DMS 273 (cell line): Measurements from ENCODE around the gene GSE1.

Source experiments
- DNase-seq: peaks from one replicate; lab custom pipeline; 2025; ENCODE audit not compliant: unreplicated experiment; lab: John Stamatoyannopoulos, UW

The GSE1 gene

DNA sequence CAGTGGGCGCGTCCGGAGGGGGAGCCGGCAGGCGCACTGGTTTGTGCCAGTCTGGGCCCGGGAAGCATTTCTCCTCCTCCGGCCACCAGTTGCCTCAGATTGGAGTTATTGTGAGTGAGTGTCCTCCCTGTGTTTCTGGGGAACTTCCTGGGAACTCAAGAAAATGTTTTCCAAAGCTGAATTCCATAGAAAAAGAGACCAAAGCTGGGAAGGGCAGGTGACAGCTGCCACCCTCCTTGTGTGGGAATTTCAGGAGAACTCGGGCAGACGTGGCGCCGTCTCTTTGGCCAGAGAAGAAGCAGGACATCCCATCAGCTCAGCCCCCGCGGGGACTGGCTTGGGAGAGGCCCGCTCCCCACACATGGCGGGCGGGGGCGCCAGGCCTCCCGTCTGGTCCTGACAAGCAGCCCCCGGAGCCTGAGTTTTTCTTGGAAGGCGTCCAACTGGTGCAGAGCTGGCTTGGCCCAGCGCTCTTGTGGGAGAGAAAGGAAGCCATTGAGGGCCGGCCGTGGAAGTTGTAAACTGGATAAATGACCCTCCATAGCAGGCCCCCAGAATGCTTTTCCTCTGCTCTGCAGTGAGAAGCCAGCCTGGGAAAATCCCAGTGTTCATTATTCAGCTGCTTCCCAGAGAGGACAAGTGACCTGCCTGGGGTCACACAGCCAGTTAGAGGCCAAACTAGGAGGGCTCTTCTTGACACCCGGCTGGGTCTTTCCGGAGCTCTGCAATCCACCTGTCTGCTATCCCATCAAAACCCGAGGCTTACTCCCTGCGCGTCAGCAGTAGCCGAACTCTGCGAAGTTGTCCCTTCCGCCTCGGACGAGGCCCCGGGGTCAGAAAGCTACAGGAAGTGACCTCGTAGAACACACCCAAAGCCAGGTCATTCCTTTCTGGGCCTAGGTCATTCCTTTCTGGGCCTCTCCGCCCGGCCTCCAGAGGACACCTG lies 39.2 kb upstream of the GSE1 start:
- DNase-seq, result peak; percentile 90

DNA sequence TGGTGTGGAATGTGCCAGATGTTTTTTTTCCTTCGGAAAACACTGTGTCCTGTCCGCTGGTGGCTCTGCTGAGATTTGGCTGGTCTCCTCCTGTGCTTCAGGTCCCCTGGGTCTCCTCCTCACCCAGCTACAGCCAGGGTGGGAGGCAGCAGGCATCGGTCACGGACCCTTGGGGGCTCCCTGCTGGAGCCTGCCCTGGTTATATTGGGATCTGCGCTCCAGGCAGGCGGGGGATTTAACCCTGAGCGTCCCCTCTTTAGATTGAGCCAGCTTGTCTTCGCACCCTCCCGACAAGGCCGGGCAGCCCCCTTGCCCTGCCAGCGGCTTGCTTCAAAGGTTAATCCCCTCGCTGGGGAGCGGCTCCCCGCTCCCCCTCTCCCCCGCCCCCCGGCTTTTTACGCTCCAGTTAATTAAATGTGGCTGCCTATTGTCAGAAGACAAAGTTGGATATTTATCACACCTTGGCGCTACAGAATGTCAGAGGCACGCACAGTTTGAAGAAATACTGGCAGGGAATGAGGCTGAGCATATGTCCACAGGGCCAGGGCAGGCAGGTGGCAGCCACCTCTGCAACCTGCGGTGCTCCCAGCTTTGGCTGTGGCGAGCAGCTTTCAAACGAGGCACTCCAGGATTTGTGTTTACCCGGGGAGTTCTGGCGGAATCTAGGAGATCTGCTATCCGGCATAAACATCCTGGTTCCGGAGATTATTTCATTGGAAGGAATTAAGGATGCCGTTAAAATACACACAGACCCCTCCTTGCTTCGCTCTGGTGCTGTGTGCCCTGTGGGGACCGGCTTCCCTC lies 38.2 kb upstream of the GSE1 start:
- DNase-seq, result peak; percentile 77

DNA sequence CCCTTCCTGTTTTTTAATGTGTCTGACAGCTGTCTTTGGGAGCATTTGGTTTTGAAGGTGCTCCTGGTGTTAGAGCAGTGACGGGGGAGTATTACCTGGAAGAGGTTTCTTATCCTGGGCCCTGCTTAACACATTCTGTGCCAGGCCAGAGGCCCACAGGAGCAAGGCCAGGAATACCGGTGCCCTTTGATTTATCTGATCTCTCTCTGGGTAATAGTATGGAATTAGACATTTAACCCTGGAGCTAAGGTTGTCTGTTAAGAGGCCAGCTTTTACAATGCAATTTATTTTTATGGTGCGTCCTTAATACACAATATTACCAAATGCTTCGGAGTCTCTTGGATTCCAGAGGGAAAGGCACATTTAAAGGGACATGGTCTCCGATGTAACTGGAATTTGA lies 37.2 kb upstream of the GSE1 start:
- DNase-seq, result no peak

DNA sequence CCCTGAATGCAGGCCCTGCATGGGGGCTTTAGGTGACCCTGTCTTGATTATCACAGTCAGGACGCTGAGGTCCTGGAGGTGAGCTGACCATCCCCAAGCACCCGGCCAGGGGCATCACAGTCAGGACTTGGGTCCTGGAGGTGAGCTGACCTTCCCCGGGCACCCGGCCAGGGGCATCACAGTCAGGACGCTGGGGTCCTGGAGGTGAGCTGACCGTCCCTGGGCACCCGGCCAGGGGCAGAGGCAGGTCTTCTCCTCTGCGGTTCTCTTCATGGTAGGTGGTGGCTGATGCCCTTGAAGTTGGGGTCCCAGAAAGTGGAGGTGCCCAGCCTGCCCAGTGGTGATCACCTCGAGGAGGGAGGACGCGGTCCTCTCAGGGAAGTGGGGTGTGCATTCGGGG lies 36.2 kb upstream of the GSE1 start:
- DNase-seq, result no peak

DNA sequence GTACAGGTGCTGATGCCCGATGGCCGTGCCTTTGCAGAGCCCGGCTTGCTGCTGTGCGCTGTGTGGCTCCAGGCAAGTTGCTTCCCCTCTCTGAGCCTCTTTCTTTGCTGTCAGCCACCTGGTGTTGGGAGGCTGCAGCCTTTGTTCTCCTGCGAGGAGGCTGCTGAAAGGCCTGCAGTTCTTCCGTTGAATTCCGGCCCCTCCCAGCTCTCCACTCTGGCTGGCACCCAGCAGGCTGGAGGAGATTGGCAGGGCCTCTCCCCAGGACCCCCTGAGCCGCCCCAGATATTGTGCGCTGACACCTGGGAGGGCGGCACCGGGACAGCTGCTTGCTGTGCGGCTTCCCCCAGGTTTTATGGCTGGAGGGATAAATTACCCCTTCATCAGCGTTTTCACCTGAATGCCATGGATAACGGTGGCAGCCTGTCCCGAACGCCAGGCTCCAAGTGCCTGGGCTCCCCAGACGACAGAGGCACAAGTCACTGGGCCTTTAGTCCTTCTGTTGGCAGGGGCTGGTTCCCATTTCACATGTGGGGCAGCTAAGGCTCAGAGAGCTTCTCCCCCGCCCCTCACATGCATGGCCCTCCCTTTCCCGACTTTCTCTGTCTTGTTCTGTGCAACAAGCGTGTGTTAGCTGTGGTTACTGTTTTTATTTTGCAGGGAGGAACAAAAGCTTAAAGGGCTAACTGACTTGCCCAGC lies 35.1 kb upstream of the GSE1 start:
- no peak for DNase-seq

DNA sequence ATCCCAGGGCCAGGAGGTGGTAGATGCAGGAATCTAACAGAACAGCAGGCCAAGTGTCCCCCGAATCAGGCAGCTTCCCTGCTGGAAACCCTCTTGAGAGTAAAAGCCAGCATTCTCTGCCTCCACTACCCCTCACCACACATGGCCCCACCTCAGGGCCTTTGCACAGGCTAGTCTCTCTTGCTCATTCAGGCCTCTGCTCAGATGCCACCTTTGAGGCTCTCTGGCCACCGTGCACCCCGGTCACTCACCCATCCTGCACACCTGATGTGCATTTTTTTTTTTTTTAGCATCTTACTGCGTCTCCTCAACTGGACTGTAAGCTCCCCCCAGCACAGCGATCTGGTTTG lies 34.5 kb upstream of the GSE1 start:
- DNase-seq, result no peak

DNA sequence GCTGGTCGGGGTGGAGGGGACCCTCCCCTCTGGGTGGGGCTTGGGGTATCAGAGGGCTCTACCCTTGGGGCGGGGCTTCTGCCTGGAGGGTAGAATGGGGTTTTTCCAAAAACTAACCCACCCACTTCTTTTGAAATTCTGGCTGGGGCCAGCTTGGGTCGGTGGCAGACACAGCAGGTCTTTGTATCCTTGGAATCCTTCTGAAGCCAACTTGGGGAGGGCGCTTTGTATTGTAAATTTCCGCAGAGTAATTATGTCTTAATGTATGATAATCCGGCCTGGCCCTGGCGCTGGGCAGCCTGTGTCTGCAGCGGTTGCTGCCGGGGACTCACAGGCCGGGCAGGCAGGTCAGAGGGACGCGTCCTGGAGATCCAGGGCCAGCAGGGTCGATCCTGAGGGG lies 33.9 kb upstream of the GSE1 start:
- no peak for DNase-seq

DNA sequence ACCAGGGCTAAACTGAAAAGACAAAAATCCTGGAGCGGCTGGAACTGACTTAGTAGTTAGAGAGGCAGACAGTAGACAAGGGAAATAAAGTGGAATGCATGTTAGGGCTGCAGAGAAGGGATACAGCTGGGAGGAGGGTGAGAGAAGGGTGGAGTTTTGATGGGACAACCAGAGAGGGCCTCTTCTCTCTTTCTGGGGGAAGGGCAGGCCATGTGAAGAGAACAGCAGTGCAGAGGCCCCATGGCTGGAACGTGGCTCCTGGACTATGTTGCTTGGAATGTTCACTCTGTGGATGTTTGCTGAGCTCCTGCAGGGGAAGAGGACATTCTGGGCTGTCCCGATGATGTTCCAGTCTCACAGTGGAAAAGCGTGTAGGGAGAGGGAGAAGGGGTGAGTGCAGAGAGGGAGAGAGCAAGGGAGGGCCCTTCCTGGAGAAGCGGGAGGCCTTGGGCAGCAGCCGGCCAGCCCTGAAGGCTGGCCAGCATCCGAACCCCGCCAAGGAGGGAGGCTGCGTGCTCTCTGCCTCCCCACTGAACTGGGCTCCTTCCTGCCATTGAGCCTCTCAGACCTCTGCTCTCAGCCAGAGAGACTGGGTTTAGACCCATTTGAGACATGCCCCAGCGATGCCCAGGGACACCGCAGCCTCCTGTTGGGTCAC lies 33.1 kb upstream of the GSE1 start:
- no peak for DNase-seq

DNA sequence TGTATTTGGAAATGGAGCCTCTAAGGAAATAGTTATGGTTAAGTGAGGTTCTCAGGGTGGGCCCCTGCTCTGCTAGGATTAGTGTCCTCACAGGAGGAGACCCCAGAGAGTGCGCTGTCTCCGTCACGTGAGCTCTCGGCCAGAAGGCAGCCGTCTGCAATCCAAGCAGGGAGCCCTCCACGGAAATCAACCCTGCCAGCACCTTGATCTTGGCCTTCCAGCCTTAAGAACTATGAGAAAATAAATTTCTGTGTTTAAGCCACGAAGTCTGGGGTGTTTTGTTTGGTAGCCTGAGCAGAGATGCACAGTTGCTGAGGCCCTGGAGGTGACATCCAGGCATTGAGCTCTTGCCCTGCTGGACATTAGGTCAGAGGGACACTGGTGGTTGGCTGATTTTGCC lies 32.4 kb upstream of the GSE1 start:
- DNase-seq, result no peak

DNA sequence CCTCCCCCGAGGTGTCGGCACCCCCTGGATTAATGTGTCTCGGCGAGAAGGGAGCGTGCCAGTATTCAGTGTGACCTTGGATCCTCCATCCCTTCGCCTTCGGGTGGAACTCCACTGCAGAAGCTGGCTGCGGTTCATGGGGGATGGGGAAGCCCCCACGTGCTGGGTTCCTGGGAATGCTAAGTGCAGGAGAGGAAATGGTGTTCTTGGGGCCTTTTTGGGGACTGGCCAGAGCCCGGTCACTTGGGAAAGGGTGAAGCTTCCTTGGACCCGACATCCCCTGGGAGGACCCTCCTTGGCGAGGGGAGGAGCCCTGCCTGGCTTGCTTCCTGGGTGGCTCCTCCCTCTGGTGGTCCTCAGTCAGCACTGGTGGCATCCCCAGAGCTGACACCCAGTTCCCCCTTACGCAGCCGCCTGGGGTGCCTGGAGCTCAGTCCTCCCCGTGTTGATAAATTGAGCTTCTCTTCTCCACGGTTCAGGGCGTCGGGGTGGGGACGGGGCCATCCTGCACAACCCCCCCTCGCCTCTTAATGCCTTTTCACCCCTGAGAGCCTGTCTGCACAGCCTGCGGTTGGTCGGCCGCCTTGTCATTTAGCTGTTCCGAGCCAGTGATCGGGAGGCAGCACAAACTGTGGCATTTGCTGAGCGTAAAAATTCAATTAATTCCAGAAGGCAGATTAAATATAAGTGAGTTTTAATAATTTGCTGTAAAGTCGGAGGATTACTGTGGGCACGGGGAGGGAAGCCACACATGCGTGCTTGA lies 30.7 kb upstream of the GSE1 start:
- no peak for DNase-seq

DNA sequence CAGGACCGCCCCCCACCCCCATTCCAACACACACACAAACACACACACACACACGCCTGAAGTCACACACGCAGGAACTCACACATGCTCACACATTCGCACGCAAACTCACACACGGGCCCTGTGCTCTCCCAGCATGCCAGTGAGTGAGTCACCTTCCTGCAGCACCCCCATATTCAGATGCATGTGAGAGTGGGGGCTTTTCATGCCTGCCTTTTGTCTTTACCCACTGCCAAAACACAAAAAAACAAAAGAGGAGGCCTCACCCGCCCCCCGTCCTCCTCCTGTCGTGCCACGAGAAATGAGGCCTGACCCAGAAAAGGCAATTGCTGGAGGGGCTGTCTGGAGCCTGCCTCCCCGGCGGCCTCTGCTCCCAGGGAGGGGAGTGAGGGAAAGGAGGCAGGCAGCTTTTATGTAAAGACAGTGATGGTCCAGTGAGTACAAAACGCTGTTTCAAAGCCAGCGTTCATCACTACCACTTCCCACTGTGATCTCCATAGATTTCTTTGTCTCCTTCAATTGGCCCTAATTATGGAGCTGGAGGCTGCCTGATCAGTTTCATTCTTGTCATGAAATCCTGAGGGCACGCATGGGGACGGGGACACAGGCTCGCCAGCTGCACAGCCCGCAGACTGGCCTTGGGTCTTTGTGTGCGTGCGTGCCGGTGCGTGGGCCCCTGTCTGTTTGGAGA lies 29.5 kb upstream of the GSE1 start:
- DNase-seq, result no peak

DNA sequence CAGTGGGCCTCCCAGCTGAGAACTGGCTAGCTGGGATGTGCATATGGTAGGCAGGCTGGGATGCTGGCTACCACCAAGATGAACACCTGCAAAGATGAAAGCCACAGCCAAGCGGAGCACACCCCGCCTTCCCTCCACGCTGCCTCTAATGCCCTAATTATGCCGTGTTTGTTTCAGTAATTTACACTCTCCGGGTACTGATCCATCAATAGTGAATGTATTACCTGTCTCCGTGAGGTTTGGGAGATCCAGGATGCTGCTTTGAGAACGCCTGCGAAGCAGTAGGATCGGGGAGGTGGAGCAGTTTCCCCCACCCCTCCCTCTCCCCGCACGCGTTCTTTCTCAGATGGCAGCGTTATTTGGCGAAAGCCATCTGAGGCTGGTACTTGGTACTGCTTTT lies 28.9 kb upstream of the GSE1 start:
- DNase-seq, result no peak

DNA sequence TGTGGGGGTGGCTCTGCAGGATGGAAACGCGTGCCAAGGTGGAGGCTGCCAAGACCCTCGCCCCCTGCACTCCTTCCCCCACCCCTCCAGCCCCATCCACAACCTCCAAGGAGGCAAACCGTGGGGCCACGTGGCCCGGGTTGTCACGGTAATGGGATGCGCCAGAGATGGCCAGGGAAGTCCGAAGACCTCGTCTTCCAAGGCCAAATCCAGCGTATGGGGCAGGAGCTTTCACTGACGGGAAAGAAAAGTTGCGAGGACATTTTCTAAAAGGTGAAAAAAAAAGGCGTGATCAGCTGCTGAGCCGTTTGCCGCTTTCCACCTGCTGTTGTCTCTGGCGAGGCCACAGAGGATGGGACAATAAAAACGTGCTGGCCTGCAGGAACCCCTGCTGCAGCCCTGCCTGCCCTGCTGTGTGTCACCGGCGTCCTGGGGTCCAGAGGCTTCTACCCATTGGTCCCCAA lies 28.3 kb upstream of the GSE1 start:
- DNase-seq, result no peak

DNA sequence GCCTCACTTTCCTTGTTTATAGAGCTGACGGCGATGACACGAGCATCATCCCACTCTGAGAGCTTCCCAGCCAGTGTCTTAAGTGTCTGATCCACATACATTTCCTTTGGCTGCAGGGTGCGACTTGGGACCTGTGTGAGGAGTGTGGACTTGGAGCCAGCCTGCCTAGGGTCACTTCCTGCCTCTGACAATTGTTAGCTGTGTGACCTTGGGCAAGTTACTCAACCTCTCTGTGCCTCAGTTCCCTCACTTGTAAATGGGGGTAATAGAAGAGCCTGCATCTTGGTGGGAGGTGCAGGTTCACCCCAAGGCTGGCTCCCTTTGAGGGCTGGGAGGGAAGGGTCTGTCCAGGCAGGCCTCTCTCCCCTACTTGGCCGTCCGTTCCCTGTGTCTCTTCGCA lies 27.4 kb upstream of the GSE1 start:
- DNase-seq, result no peak

DNA sequence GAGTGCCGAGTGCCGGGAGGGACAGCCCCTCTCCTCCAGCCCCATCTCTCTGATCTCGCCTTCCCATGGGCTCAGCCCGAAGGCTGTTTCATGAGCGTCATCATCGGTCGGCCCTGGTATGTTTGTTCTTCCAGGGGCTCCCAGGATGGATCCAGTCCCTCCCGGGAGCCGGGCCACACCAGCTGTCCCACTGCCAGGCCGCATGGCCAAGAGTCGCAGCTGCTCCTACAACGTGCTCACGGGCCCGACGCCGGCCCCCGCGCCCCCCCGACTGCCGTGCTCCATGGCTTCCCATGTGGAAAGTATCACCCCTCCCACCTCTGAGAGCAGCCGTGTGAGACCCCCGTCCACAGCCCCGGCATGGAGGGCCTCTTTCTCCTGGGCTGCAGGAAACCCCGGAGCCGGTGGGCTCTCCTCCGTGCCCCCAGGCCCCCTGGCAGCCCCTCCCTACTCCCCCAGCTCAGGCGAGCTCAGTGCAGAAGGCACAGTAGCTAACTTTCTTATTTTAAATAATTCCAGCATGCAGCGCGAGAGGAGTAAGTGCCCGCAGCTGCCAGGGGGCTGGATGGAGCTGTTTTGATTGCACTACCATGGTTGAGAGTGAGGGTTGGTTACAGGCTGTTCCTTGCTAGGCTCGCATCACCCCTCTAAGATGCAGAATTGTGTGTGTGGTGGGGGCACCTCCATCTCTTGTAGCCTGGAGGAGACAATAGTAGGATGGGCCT lies 26.6 kb upstream of the GSE1 start:
- DNase-seq, result peak; percentile 94

DNA sequence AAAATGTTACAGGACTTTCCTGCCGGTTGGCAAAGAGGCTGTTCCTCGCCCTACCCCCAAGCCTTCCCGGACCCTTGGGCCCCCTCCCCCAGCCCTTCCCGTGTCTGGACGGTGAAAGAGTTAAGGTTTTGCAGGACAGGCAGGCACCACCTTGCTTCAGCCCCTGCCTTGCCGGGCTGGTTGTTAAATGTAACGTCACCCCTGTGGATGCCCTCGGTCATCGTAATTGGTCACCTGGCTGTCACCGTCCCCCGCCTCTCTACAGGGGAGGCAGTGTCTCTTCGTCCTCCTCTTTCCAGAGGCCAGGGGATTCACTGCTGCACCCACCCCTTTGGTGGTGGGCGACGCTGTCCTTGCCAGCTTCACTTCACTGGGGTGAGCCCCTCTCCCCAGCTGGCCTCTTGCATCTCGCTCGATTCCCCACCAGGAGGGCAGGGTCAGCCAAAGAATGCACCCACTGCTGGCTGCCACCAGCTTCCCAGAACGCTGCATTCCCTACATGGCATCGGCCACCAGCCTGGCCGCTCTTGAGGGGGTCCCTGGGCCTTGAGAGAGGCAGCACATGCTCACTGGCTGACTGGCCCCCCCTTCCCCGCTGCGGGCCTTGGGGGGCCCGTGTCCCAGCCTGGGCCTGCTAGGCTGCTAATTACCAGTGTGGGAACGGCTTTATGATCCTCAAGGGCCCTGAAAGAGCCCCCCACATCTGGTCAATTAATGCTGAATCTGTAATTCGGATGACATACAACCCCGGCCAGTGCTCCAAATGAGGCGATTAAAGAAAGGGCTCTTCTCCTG lies 25.2 kb upstream of the GSE1 start:
- DNase-seq, result no peak

DNA sequence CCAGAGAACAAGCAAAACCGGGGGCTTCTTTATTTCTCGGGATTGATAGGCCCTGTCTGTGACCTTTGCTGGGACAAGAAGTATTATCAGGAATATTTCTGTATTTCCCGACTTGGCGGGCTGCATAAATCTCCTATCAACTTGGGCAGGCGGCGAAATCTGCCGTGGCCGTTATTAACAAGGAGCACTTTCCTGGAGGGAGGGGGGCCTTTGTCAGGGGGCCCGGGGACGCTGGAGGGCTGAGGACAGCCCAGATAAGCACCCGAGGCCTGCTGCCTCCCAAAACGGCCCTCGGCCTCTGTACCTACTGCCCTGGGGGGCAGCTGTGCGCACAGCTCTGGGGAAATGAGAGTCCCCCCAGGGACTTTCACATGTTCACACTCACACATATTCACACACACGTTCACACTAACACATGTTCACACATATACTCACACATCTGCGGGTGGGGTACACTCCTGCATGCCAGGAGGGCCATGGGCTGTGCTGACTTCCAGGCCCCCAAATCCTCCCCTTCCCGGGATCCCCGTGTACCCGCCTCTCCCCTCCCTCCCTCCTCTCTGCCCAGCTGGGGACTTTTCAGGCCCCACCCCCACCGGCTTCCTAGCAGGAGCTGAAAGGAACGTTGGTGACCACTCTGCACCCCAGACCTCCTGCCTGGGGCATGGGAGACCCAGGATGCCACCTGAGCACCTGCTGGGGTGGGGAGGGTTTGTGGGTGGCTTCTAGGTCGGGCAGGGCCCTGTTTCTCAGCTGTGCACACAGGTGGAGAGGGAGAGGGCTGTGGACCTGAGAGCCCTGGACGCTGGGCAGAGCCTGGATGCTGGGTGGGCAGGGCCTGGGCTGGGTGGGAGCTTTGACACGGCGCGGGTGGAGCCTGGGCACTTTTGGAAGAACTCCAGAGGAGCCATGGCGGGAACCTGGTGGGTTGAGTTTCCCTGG lies 24.3 kb upstream of the GSE1 start:
- DNase-seq, result no peak
